ENCODE data around the gene ADAMTS5. TPM values are rescaled to one million over a fixed set of nuclear protein-coding genes. Genes with fewer than 3 reads are reported as not detected.

The ADAMTS5 gene
- total and polyA plus RNA-seq, 4 experiments from 2014 or later, result not detected

DNA sequence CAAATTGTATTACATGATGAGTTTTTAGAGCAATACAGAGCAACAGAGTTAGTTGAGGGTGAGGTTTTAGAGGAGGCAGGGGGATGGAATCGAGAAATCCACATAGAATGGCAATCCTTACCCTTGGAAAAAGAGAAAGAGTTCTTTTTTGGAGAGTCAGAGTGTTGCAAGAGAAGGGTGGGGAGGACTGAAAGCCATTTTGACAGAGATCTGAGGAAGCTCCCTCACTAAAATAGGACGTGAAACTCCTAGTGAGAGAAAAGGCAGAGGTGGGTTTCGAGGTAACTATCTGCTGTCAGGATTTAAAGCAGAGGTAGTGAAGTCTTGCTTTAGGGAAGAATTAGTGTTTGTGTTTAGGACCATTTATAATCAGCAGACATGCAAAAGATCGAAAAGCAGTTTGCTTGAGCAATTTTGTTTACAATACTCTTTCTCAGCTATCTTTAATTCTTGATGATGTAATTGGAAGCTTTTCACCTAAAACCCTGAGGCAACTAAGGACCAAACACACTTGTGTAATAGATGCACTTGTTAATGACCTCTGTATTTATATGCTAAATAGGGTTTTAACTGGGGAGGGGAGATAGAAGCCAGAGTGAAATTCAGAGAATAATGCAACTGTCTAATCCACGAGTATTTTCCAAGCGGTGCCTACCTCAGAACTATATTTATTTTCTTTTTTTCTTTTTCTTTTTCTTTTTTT is 20.0 kb downstream of the ADAMTS5 start:
- Histone ChIP-seq H3K27me3 (ENCODE audit: insufficient read depth, low read length) (no peaks in the 10 kb centered on the region), H3K4me3 (ENCODE audit: low read length in 2 of 2) (no peak overlapping the region), H3K9me3 (ENCODE audit: control insufficient read depth in 1 of 2, low read length in 2 of 2) (no peaks in the 10 kb centered on the region), H3K36me3 (ENCODE audit: insufficient read depth, low read length) (no peaks in the 10 kb centered on the region), H3K27ac (ENCODE audit: low read depth, low read length) (no peak overlapping the region), H3K4me1 (ENCODE audit: insufficient read depth, low read length) (no peaks in the 10 kb centered on the region)
- intact Hi-C loops (cut with micrococcal nuclease), result no loop called here
- no peak overlapping the region for H3K4me3 Mint-ChIP-seq
- H3K9me3 Mint-ChIP-seq, result peaks cover 0 to 1% (median 0%) of the 10 kb centered on the region in 8 donors
- no peak for DNase-seq
- no peak overlapping the region for H3K27ac Mint-ChIP-seq
- H3K27me3 Mint-ChIP-seq, result peaks cover 0 to 2% of the 10 kb centered on the region in 2 donors
- no peaks in the 10 kb centered on the region for H3K36me3 Mint-ChIP-seq
- ChIA-PET POLR2A (ENCODE audit: partially characterized antibody) (no interaction called here), CTCF (ENCODE audit: partially characterized antibody) (no interaction called here)
- no peaks in the 10 kb centered on the region for H3K4me1 Mint-ChIP-seq

- H3K27me3 Mint-ChIP-seq, result peaks cover 0 to 2% of the 10 kb centered on the region in 2 donors
- H3K9me3 Mint-ChIP-seq, result peaks cover 0 to 1% (median 0%) of the 10 kb centered on the region in 8 donors
- Histone ChIP-seq H3K27ac (ENCODE audit: low read depth, low read length) (no peak overlapping the region), H3K27me3 (ENCODE audit: insufficient read depth, low read length) (no peaks in the 10 kb centered on the region), H3K4me3 (ENCODE audit: low read length in 2 of 2) (no peak overlapping the region), H3K9me3 (ENCODE audit: control insufficient read depth in 1 of 2, low read length in 2 of 2) (no peaks in the 10 kb centered on the region), H3K36me3 (ENCODE audit: insufficient read depth, low read length) (no peaks in the 10 kb centered on the region), H3K4me1 (ENCODE audit: insufficient read depth, low read length) (no peaks in the 10 kb centered on the region)
- ChIA-PET CTCF (ENCODE audit: partially characterized antibody) (no interaction called here), POLR2A (ENCODE audit: partially characterized antibody) (no interaction called here)
- intact Hi-C loops (cut with micrococcal nuclease), result no loop called here
- no peak for DNase-seq
- no peak overlapping the region for H3K27ac Mint-ChIP-seq
- no peaks in the 10 kb centered on the region for H3K36me3 Mint-ChIP-seq
- no peaks in the 10 kb centered on the region for H3K4me1 Mint-ChIP-seq
- no peak overlapping the region for H3K4me3 Mint-ChIP-seq
Measured at GRCh38 chr21:26945916-26946675, 20.8 kb downstream of the ADAMTS5 start.

GRCh38 chr21:26943921-26944320 is 23.0 kb downstream of the ADAMTS5 start:
- ChIA-PET POLR2A (ENCODE audit: partially characterized antibody) (no interaction called here), CTCF (ENCODE audit: partially characterized antibody) (no interaction called here)
- DNase-seq, result no peak
- no peaks in the 10 kb centered on the region for H3K36me3 ChIP-seq (ENCODE audit: insufficient read depth, low read length)
- H3K4me3 ChIP-seq (ENCODE audit: low read length in 2 of 2), result no peak overlapping the region
- no peak overlapping the region for H3K27ac ChIP-seq (ENCODE audit: low read depth, low read length)
- no peaks in the 10 kb centered on the region for H3K4me1 Mint-ChIP-seq
- no peaks in the 10 kb centered on the region for H3K4me1 ChIP-seq (ENCODE audit: insufficient read depth, low read length)
- H3K9me3 Mint-ChIP-seq, result peaks cover 0 to 2% (median 0%) of the 10 kb centered on the region in 8 donors
- H3K27me3 Mint-ChIP-seq, result peaks cover 0 to 2% of the 10 kb centered on the region in 2 donors
- no peaks in the 10 kb centered on the region for H3K36me3 Mint-ChIP-seq
- no peaks in the 10 kb centered on the region for H3K27me3 ChIP-seq (ENCODE audit: insufficient read depth, low read length)
- no peak overlapping the region for H3K4me3 Mint-ChIP-seq
- intact Hi-C loops (cut with micrococcal nuclease), result no loop called here
- H3K9me3 ChIP-seq (ENCODE audit: control insufficient read depth in 1 of 2, low read length in 2 of 2), result no peaks in the 10 kb centered on the region
- no peak overlapping the region for H3K27ac Mint-ChIP-seq

DNA sequence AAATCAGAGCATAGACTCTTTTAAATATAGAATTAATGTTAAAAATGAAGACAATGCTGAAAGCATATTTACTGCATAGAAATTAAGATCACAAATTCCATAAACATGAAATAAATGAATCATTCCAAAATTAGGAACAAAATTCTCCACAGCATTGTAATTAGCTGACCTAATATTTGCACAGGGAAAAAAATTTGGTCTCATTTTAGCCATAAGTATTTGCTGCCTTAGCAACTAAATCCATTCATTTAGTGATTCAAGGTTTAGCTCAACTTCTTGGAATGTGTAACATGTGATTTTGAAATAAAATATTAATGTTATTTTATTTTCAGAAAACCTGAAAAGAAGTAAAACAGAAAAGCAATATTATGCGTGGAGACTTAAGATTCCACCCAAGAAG is 25.5 kb downstream of the ADAMTS5 start:
- H3K4me1 ChIP-seq (ENCODE audit: insufficient read depth, low read length), result no peaks in the 10 kb centered on the region
- DNase-seq, result no peak
- no peaks in the 10 kb centered on the region for H3K4me1 Mint-ChIP-seq
- H3K27me3 Mint-ChIP-seq, result peaks cover 0 to 2% of the 10 kb centered on the region in 2 donors
- H3K27ac ChIP-seq (ENCODE audit: low read depth, low read length), result no peak overlapping the region
- H3K36me3 Mint-ChIP-seq, result no peaks in the 10 kb centered on the region
- no peaks in the 10 kb centered on the region for H3K9me3 ChIP-seq (ENCODE audit: control insufficient read depth in 1 of 2, low read length in 2 of 2)
- intact Hi-C loops (cut with micrococcal nuclease), result no loop called here
- H3K4me3 Mint-ChIP-seq, result no peak overlapping the region
- H3K36me3 ChIP-seq (ENCODE audit: insufficient read depth, low read length), result no peaks in the 10 kb centered on the region
- H3K27ac Mint-ChIP-seq, result no peak overlapping the region
- POLR2A ChIA-PET (ENCODE audit: partially characterized antibody), result no interaction called here
- H3K27me3 ChIP-seq (ENCODE audit: insufficient read depth, low read length), result no peaks in the 10 kb centered on the region
- H3K4me3 ChIP-seq (ENCODE audit: low read length in 2 of 2), result no peak overlapping the region
- CTCF ChIA-PET (ENCODE audit: partially characterized antibody), result no interaction called here
- peaks cover 0 to 4% (median 0%) of the 10 kb centered on the region in 8 donors for H3K9me3 Mint-ChIP-seq

DNA sequence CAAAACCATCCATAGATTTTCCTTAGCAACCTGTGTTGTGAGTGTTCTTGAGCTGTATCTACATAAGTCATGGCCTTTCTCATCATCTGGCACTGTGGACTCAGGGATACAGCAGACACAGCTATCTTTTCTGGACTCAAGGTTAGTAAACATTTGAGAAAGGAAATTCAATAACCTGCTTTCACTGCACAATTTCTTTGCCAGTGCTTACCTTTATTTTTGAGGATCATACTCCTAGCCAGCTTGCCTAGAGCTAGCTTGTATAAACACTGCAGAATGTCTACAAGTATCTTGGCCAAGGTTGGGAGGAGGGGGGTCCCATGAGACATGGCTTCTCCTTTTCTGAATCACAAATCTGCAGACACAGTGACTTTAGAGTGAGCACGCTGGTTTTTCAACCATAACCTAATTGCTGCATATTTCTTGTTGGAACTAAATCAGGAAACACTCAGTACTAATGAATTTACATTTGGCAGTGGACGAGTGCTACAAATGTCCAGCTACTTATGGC is 27.2 kb downstream of the ADAMTS5 start:
- Histone ChIP-seq H3K4me1 (ENCODE audit: insufficient read depth, low read length) (no peaks in the 10 kb centered on the region), H3K27ac (ENCODE audit: low read depth, low read length) (no peak overlapping the region), H3K4me3 (ENCODE audit: low read length in 2 of 2) (no peak overlapping the region), H3K36me3 (ENCODE audit: insufficient read depth, low read length) (no peaks in the 10 kb centered on the region), H3K27me3 (ENCODE audit: insufficient read depth, low read length) (no peaks in the 10 kb centered on the region), H3K9me3 (ENCODE audit: control insufficient read depth in 1 of 2, low read length in 2 of 2) (no peaks in the 10 kb centered on the region)
- Mint-ChIP-seq H3K36me3 (no peaks in the 10 kb centered on the region), H3K4me1 (no peaks in the 10 kb centered on the region), H3K27ac (no peak overlapping the region), H3K4me3 (no peak overlapping the region), H3K9me3 (peaks cover 0 to 4% (median 0%) of the 10 kb centered on the region in 8 donors), H3K27me3 (no peaks in the 10 kb centered on the region)
- intact Hi-C loops (cut with micrococcal nuclease), result no loop called here
- ChIA-PET CTCF (ENCODE audit: partially characterized antibody) (interaction anchor here (1.0 kb wide), 1 partner anchor 9 kb away, joined by 3 read pairs; no protein-coding TSS in a partner anchor), POLR2A (ENCODE audit: partially characterized antibody) (no interaction called here)
- no peak for DNase-seq

DNA sequence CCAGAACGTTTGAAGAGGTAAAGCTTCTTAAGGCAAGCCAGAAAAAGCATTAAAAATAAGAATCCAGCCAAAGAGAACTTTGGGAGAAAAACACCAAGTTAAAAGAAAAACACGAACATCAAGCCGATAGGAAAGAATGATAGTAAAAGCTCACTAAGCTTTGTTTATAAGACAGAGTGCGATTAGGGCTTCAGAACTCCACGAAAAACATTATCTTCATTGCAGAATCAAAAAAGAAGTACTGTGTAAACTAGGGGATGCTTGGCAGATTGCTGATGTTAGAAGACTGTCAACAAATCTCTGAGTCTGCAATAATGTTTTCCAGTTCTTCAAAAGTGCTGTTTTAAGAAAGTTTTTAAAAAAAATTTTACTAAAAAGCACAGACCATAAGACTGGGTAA is 30.2 kb downstream of the ADAMTS5 start:
- H3K36me3 ChIP-seq (ENCODE audit: insufficient read depth, low read length), result no peaks in the 10 kb centered on the region
- no peak overlapping the region for H3K4me3 ChIP-seq (ENCODE audit: low read length in 2 of 2)
- no peaks in the 10 kb centered on the region for H3K27me3 Mint-ChIP-seq
- no peaks in the 10 kb centered on the region for H3K27me3 ChIP-seq (ENCODE audit: insufficient read depth, low read length)
- H3K36me3 Mint-ChIP-seq, result no peaks in the 10 kb centered on the region
- no peaks in the 10 kb centered on the region for H3K9me3 ChIP-seq (ENCODE audit: control insufficient read depth in 1 of 2, low read length in 2 of 2)
- no peak overlapping the region for H3K27ac Mint-ChIP-seq
- no peak overlapping the region for H3K4me3 Mint-ChIP-seq
- POLR2A ChIA-PET (ENCODE audit: partially characterized antibody), result no interaction called here
- no peak for DNase-seq
- peaks cover 0 to 4% (median 0%) of the 10 kb centered on the region in 8 donors for H3K9me3 Mint-ChIP-seq
- CTCF ChIA-PET (ENCODE audit: partially characterized antibody), result no interaction called here
- H3K4me1 ChIP-seq (ENCODE audit: insufficient read depth, low read length), result no peaks in the 10 kb centered on the region
- intact Hi-C loops (cut with micrococcal nuclease), result no loop called here
- no peak overlapping the region for H3K27ac ChIP-seq (ENCODE audit: low read depth, low read length)
- no peaks in the 10 kb centered on the region for H3K4me1 Mint-ChIP-seq

DNA sequence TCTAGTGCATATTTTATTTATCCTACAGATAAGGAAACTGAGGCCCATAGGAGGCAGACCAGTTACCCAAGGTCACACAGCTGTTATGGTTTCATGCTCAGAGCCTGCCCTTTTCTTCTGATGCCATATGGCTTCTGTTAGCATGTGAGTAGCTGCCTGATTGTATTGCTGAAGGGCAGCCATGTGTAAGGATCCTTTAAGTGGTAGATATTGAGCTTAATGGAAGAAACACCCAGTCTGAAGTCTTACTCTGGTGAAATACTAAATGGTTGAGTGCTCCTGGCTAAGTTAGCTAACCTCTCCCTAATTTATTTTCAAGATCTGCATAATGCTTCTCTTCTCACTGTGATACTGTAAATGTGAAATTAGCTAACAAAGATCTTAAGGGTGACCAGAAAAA is 30.9 kb downstream of the ADAMTS5 start:
- peaks cover 0 to 4% (median 0%) of the 10 kb centered on the region in 8 donors for H3K9me3 Mint-ChIP-seq
- H3K4me1 Mint-ChIP-seq, result no peaks in the 10 kb centered on the region
- no peaks in the 10 kb centered on the region for H3K36me3 Mint-ChIP-seq
- ChIA-PET POLR2A (ENCODE audit: partially characterized antibody) (no interaction called here), CTCF (ENCODE audit: partially characterized antibody) (no interaction called here)
- intact Hi-C loops (cut with micrococcal nuclease), result no loop called here
- Histone ChIP-seq H3K4me3 (ENCODE audit: low read length in 2 of 2) (no peak overlapping the region), H3K27ac (ENCODE audit: low read depth, low read length) (no peak overlapping the region), H3K27me3 (ENCODE audit: insufficient read depth, low read length) (no peaks in the 10 kb centered on the region), H3K9me3 (ENCODE audit: control insufficient read depth in 1 of 2, low read length in 2 of 2) (no peaks in the 10 kb centered on the region), H3K4me1 (ENCODE audit: insufficient read depth, low read length) (no peaks in the 10 kb centered on the region), H3K36me3 (ENCODE audit: insufficient read depth, low read length) (no peaks in the 10 kb centered on the region)
- no peak for DNase-seq
- no peak overlapping the region for H3K27ac Mint-ChIP-seq
- no peaks in the 10 kb centered on the region for H3K27me3 Mint-ChIP-seq
- no peak overlapping the region for H3K4me3 Mint-ChIP-seq
